ENCODE measurements around the gene EFCAB11. TPM values are rescaled to one million over a fixed set of nuclear protein-coding genes. Genes with fewer than 3 reads are reported as not detected.

Gene EFCAB11
- total RNA-seq, 4 donors from 2014 or later = 4.1 to 21.0 (median 5.6) TPM; not detected in 1

GRCh38 chr14:89750281-89750755, 204.2 kb downstream of the EFCAB11 start:
- TF ChIP-seq CTCF (IDR thresholded peaks at IDR 0.05) = no peak
- TF ChIP-seq POLR2A (IDR thresholded peaks at IDR 0.05) = no peak
- Histone ChIP-seq H3K27ac (no peak overlapping the region), H3K27me3 (no peaks in the 10 kb centered on the region), H3K9me3 (no peaks in the 10 kb centered on the region), H3K4me1 (no peaks in the 10 kb centered on the region), H3K36me3 (no peaks in the 10 kb centered on the region), H3K4me3 (no peak overlapping the region)
- DNase-seq = no peak
- intact Hi-C loops (cut with DNase I; ENCODE audit: low total_unique reads) = no loop called here

- H3K27ac ChIP-seq = no peak overlapping the region
- H3K36me3 ChIP-seq = no peaks in the 10 kb centered on the region
- intact Hi-C loops (cut with DNase I; ENCODE audit: low total_unique reads) = no loop called here
- TF ChIP-seq CTCF (IDR thresholded peaks at IDR 0.05) (no peak), POLR2A (IDR thresholded peaks at IDR 0.05) (no peak)
- H3K9me3 ChIP-seq = no peaks in the 10 kb centered on the region
- no peaks in the 10 kb centered on the region for H3K4me1 ChIP-seq
- H3K27me3 ChIP-seq = no peaks in the 10 kb centered on the region
- no peak for DNase-seq
- no peak overlapping the region for H3K4me3 ChIP-seq
Observed at GRCh38 chr14:89748004-89748403, 206.5 kb downstream of the EFCAB11 start.

- intact Hi-C loops (cut with DNase I; ENCODE audit: low total_unique reads) = no loop called here
- TF ChIP-seq POLR2A (IDR thresholded peaks at IDR 0.05) (no peak), CTCF (IDR thresholded peaks at IDR 0.05) (no peak)
- no peak for DNase-seq
- H3K27me3 ChIP-seq = no peaks in the 10 kb centered on the region
- no peak overlapping the region for H3K4me3 ChIP-seq
- H3K36me3 ChIP-seq = no peaks in the 10 kb centered on the region
- no peaks in the 10 kb centered on the region for H3K4me1 ChIP-seq
- no peak overlapping the region for H3K27ac ChIP-seq
- H3K9me3 ChIP-seq = no peaks in the 10 kb centered on the region
Observed at GRCh38 chr14:89747126-89747525, 207.4 kb downstream of the EFCAB11 start.

GRCh38 chr14:89746654-89747053, 207.9 kb downstream of the EFCAB11 start:
- Histone ChIP-seq H3K36me3 (no peaks in the 10 kb centered on the region), H3K27ac (no peak overlapping the region), H3K4me1 (no peaks in the 10 kb centered on the region), H3K4me3 (no peak overlapping the region), H3K27me3 (no peaks in the 10 kb centered on the region), H3K9me3 (no peaks in the 10 kb centered on the region)
- TF ChIP-seq CTCF (IDR thresholded peaks at IDR 0.05) = no peak
- TF ChIP-seq POLR2A (IDR thresholded peaks at IDR 0.05) = no peak
- intact Hi-C loops (cut with DNase I; ENCODE audit: low total_unique reads) = no loop called here
- no peak for DNase-seq

- no peak overlapping the region for H3K4me3 ChIP-seq
- no peak for TF ChIP-seq POLR2A (IDR thresholded peaks at IDR 0.05)
- TF ChIP-seq CTCF (IDR thresholded peaks at IDR 0.05) = no peak
- DNase-seq = no peak
- no peaks in the 10 kb centered on the region for H3K9me3 ChIP-seq
- no peaks in the 10 kb centered on the region for H3K36me3 ChIP-seq
- H3K4me1 ChIP-seq = no peaks in the 10 kb centered on the region
- no peak overlapping the region for H3K27ac ChIP-seq
- intact Hi-C loops (cut with DNase I; ENCODE audit: low total_unique reads) = no loop called here
- no peaks in the 10 kb centered on the region for H3K27me3 ChIP-seq
Observed at GRCh38 chr14:89746135-89746534, 208.4 kb downstream of the EFCAB11 start.

Other genes starting within 250 kb of the EFCAB11 start
- 10 to 100 TPM in 2 of 4 donors, 1 to 10 TPM in 2; 1.3 to 30.8 (median 9.8) TPM for gene TDP1, start 1.2 kb upstream of the EFCAB11 start, total RNA-seq
- under 1 TPM in 1 of 4 donors, not detected in 3; 0.14 TPM for gene KCNK13, start 107.3 kb upstream of the EFCAB11 start, total RNA-seq